Omental fat pad (tissue), 4 donors: Measurements from ENCODE around the gene ZNF521. TPM values are rescaled to one million over a fixed set of nuclear protein-coding genes. Genes with fewer than 3 reads are reported as not detected.
A peak's percentile ranks its signal among the peaks of the same experiment; 100 is the strongest.

ENCODE experiments used
- ATAC-seq: fragments of 150-250 bp; one replicate; pipeline ENCODE4 v1.9.1; 2016; ENCODE audit warnings: mild to moderate bottlenecking, moderate library complexity; ENCODE audit not compliant: low FRiP score
- DNase-seq: peaks from one replicate; pipeline ENCODE4 v3.0.0-alpha.2; 2019; ENCODE audit warnings: low spot score
- CTCF ChIP-seq, 3 donors: fragments of 450-650 bp; IDR thresholded peaks; one replicate each; pipeline ENCODE4 v1.5.1; 2016 to 2017; ENCODE audit warnings: antibody characterized with exemption in 3 of 3, mild to moderate bottlenecking in 3 of 3, moderate library complexity in 2 of 3
- total RNA-seq, 4 donors: library from RNA; depleted of rRNA; stranded (reverse); fragments of >200 nt; gene quantifications; one replicate each; pipeline ENCODE4 v1.1.0, GENCODE V29; 2016

ZNF521 gene
- total RNA-seq, 4 donors from 2014 or later: 15.0 to 79.9 (median 28.1) TPM

- ATAC-seq: no peak
- DNase-seq: no peak
- no peak for TF ChIP-seq CTCF (IDR thresholded peaks at IDR 0.05)
Measured at GRCh38 chr18:25364732-25365131, 12.8 kb upstream of the ZNF521 start.

DNA sequence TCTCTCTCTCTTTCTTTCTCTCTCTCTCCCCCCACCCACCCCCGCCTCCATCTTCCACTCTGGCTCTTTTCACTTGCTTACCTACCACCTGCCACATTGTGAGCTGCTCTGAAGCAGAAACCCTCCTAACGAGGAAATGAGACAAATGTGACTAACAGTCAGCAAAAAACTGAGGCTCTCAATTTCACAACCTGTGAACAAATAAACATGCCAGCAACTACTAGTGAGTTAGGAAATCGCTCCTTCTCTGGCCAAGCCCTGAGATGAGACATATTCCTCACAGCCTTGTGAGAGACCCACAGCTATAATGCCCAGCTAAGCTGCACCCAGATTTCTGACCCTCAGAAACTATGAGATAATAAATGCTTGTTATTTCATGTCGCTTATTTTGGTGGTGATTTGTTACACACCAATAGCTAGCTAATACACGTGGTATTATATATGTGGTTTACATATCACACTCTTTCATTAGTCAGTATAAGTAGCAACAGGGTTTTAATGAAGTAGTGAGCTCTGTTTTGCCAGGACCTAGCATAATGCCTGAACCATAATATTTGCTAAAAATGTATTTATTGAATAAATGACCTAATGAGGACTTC lies 8.4 kb upstream of the ZNF521 start:
- DNase-seq (no peak), ATAC-seq (no peak)
- no peak for TF ChIP-seq CTCF (IDR thresholded peaks at IDR 0.05)

DNA sequence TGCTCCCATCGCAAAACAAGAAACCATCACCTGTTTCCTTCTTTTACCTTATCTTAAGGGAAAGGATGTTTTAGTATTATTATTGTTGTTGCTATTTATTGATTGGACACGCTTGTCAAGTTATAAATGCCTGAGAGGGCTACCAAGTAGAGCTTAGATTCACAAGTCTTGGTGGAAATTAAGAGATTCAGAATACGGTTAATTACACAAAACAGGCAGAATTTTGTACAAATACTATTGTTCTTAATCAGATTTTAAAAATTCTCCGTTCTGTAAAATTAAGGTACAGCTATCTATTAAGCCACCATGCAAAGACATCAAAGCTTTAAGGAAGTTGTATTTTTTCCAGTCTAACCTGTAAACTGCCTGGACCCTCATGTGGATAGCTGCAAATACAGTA lies 1.1 kb upstream of the ZNF521 start:
- ATAC-seq (no peak), DNase-seq (no peak)
- no peak for TF ChIP-seq CTCF (IDR thresholded peaks at IDR 0.05)

DNA sequence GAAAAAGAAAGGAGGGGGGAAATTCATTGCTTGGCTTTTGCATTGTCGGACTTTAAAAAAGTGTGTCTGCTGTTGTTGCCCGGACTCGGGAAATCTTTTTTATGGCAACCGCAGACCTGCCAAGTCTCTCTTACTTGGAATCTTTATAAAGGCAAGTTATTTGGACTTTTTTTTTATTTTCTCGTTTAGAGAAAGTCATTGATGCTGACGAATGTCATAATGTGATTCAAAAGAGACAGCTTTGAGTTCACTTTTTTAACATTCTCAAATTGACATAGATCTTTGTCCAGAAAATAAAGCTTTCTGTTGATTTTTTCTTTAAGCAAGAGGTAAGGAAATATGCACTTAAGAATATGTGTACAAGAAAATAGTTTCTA lies 651 bp upstream of the ZNF521 start:
- DNase-seq: no peak
- no peak for TF ChIP-seq CTCF (IDR thresholded peaks at IDR 0.05)
- no peak for ATAC-seq

GRCh38 chr18:25351280-25351775 lies 638 bp downstream of the ZNF521 start:
- ATAC-seq (no peak), DNase-seq (no peak)
- TF ChIP-seq CTCF (IDR thresholded peaks at IDR 0.05): no peak

DNA sequence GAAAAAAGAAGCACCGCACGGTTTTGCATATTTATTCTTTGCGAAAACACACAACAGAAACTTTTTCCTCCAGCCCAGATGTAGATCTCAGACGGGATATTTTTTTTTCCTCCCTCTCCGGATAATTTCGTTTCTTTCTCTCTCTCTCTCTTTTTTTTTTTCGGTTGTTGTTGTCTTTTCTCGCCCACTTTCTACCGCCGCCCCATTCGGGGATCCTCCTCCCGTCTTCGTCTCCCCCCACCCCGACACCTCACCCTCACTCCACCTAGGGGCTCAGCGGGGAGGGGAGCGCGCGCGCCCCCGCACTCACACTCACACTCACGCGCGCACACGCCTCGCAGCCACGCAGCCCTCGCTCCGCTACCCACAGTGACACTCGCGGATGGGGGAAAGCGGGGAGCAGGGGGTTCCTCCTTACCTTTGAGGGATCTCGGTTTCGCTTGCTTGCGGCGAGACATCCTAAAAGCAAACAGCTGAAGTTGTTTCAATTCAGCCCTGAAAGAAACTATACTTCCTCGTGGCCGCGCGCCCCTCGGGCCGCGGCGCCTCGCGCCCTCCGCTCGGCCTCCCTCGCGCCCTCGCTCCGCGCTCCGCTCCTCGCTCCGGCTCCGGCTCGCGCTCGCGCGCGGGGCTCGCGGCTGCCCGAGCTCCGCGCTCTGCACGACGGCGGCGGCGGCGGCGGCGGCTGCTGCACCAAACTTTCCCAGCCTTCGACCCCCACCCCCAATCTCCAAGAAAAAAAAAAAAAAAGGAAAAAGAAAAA lies 1.3 kb downstream of the ZNF521 start:
- ATAC-seq: peak; percentile 57
- DNase-seq: peak; percentile 35
- no peak for TF ChIP-seq CTCF (IDR thresholded peaks at IDR 0.05)
